Caki2 (cell line): ENCODE data around the gene ALKBH1. TPM values are rescaled to one million over a fixed set of nuclear protein-coding genes. Genes with fewer than 3 reads are reported as not detected.
"Not testable (repeated sequence)": the region's sequence is repeated elsewhere in the genome, so short reads cannot be mapped to it uniquely, and the experiment has no call there.

Source experiments
- DNase-seq: peaks from one replicate; pipeline ENCODE4 v3.0.0-alpha.2; 2015; ENCODE audit warnings: low read depth
- in situ Hi-C: cut with HindIII; loops from 2 replicates; pipeline ENCODE4 v1.10.0; 2016; ENCODE audit warnings: low sequenced_read_pairs, low pct_unique_long_range_greater_than_20kb, mixed read lengths
- total RNA-seq: library from RNA; depleted of rRNA; stranded (reverse); fragments of >200 nt; shearing (Covaris generic); gene quantifications from 2 replicates; pipeline ENCODE4 v1.2.3, GENCODE V29; 2014; ENCODE audit warnings: low replicate concordance; rRNA removed

The ALKBH1 gene
- total RNA-seq, 1 experiment from 2014 or later: 6.7 TPM

GRCh38 chr14:77640756-77641533 lies 66.9 kb downstream of the ALKBH1 start:
- DNase-seq: peak; percentile 38
- in situ Hi-C loops: no loop called here

- no peak for DNase-seq
- in situ Hi-C loops: no loop called here
Measured at GRCh38 chr14:77638771-77639171, 69.1 kb downstream of the ALKBH1 start.

- DNase-seq, in situ Hi-C loops: not testable (repeated sequence)
Measured at GRCh38 chr14:77635869-77636268, 72.0 kb downstream of the ALKBH1 start.

GRCh38 chr14:77635466-77635865 lies 72.4 kb downstream of the ALKBH1 start:
- in situ Hi-C loops, DNase-seq: not testable (repeated sequence)

GRCh38 chr14:77630111-77630510 lies 77.7 kb downstream of the ALKBH1 start:
- DNase-seq: no peak
- in situ Hi-C loops: no loop called here

GRCh38 chr14:77625360-77625759 lies 82.5 kb downstream of the ALKBH1 start:
- in situ Hi-C loops: no loop called here
- DNase-seq: no peak

- in situ Hi-C loops: no loop called here
Measured at GRCh38 chr14:77623201-77623600, 84.6 kb downstream of the ALKBH1 start.

More at GRCh38 chr14:77623201-77623600, 84.6 kb downstream of the ALKBH1 start:
- no peak for DNase-seq

Other genes starting within 250 kb of the ALKBH1 start
- 136 and 165 TPM in 2 replicates for gene AHSA1, start 249.9 kb downstream of the ALKBH1 start, total RNA-seq
- 0.14 TPM in 1 of 2 replicates, not detected in the other for gene ISM2, start 209.2 kb downstream of the ALKBH1 start, total RNA-seq
- 14.4 and 15.9 TPM in 2 replicates for gene SPTLC2, start 91.4 kb downstream of the ALKBH1 start, total RNA-seq
- 225 and 254 TPM in 2 replicates for gene SLIRP, start 80 bp upstream of the ALKBH1 start, total RNA-seq
- gene SNW1, start 53.1 kb upstream of the ALKBH1 start, total RNA-seq: 39.6 and 85.5 TPM in 2 replicates
- 1.2 and 1.8 TPM in 2 replicates for gene ADCK1, start 92.1 kb upstream of the ALKBH1 start, total RNA-seq